ENCODE measurements around the gene CALN1.
A peak's percentile ranks its signal among the peaks of the same experiment; 100 is the strongest.

Gene CALN1

DNA sequence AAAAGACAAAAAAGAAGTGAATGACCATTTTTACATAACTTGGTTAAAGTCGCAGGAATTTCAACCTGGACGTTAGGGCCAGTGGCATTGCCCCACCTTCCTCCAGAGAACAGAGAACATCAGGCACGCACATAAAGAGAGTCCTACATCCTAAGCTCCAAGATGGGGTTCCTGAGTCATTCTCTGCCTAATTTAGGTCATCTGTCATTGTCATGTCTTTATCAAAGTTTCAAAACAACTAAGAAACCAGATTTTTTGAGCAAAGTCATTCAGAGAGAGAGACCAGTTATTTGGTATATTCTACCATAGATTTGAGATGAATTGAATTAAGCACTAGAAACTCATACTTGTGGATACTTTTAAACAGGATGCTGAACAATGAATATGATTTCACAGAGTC lies 241.7 kb downstream of the CALN1 start:
- no peak for DNase-seq

DNA sequence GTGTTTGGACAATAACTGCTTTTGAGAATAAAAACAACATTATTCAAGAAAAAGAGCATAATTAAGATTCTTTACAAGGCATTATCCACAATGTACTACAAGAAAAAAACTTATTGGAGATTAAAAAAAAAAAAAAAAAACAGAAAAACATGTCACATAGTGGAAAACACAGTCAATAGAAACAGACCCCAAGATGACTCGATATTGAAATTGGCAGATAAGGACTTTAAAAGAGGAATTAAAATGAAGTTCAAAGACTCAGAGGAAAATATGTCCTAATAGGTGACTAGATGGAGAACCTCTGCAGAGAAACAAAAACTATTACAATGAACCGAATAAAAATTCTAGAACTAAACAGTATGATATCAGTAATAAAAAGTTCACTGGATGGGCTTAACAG lies 248.9 kb downstream of the CALN1 start:
- DNase-seq = no peak

DNA sequence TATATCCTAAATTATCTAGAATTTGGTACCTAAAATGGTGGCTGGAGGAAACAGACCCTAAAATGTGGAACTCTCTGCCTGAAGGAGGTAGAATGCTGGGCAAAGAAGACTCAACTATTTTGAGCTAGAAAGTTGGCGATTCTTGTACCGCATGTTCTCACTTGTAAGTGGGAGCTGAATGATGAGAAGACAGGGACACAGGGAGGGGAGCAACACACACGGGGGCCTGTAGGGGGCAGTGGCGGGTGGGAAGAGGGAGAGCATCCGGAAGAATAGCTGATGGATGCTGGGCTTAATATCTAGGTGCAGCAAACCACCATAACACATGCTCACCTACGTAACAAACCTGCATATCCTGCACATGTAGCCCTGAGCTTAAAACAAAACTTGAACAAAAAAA lies 250.6 kb downstream of the CALN1 start:
- peak; percentile 11 for DNase-seq

DNA sequence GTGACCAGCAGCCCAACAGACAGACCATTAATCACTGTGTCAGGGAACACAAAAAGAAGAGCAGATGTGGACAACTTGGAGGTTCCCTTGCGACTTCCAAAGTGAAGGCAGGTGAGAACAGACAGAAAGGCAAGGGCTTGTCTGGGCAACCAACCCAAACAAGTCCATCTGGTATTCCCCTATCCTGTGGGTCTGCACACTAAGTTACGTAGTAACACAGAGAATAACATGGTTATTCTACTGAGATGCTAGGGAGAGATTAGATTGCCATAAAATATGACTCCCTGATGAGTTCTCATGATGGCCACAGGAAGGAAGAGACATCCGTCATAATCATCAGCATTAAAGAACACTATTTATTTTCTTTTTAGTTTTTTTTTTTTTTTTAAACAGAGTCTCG lies 252.2 kb downstream of the CALN1 start:
- peak; percentile 95 for DNase-seq

DNA sequence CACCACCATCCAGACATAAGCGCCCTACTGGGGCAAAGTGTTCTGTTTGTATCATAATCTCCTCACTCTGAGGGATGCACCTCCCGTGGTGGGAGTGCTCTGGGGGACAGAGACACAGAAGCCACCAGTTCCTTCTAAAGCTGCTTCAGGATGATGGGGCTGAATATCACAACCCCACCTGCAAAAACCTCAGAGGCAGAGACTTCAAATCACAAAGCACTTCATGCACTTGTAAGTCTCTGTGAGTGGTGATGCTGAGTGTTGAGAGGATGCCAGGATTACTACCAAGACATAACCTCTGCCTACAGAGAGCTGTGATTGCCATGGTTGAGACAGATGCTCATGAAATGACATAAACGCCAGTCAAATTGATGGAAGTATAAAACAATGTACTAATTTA lies 255.5 kb downstream of the CALN1 start:
- no peak for DNase-seq

DNA sequence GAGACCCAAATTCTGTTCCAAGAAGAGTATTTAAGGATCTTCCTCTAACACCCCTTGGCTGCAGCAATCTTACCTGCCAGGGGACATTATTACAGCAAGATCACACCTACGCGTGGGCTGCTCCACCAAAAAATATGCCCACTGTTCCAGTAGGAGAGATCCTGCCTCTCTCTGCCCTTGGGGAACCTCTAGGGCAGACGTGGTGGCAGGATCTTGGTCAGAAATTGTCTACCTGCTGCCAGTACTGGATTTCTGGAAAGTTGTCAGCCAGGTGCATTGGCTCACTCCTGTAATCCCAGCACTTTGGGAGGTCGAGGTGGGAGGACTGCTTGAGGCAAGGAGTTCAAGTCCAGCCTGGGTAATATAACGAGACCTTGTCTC lies 259.0 kb downstream of the CALN1 start:
- no peak for DNase-seq

DNA sequence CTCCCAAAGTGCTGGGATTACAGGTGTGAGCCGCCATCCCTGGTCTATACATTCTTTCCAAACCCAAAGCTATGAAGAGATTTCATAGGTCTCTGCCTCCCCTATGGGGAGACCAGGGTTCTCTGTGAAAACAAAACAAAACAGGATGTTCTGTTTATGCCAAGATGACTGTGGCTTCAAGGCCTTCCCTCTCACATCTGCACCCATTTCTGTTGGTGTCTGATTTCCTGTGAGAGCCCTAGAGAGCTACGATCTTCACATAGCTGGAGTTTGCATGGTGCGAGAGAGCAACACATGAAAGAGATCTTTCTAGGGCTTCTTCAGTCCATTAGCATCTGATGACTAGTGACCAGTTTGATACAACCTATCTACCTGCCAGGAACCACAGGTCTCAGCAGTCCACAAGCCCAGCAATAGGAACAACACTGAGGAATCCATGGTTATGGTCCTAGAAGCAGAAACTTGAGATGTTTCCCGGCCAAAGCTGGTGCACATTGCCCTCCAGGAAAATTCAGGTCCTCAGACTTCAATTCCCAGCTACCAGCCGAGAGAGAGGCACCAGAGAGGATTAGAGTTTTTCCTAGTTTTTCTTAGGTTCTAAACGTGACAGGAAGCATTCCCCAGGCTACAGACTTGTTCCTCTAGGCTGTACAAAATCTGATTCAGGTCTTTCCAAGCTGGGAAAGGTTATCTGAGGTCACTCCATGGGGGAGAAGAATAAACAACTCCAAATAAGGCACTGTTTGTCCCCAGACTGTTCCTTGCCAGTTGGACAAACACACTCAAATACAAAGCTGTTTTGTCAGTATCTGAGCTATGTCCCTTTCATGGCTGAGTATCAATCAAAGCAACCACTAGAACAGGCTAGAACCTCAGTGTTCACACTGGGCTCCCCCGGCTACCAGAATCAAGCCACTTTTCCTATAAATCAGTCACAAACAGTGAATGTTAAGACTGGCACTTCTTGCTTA lies 259.7 kb downstream of the CALN1 start:
- DNase-seq = peak; percentile 10

DNA sequence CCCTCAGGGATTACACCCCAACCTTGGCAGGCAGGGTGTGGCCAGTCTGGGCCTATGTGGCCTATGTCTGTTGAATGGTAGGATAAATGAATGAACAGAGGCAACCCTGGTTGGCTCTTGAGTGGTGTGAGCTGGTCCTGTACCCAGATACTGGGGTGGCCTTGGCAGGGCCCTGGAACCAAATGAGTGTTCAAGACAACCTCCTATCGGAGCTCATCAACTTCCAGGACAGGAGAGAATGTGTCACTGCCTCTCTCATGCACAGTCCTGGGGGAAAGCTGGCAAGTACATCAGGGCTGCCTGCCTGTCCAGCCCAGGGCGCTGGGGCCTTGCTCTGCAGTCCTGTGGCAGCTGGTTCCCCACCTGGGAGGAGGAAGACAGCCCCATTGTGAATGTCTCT lies 271.6 kb downstream of the CALN1 start:
- no peak for DNase-seq

DNA sequence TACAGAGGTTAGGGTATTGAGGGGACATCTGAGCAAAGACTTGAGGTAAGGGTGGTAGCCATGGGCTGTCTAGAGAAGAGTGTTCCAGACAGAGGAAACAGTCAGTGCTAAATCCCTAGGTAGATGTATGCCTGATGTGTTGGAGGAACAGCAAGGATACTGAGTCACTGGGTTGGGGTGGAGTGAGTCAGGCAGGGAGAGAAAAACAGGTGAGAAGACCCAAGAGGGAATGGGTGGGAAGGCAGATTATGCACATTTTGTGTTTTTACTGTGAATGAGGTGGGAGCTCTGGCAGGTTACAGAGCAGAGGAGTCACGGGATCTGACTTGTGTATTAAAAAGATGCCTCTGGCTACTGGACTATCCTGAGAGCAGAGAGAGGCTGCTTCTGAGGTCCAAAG lies 285.0 kb downstream of the CALN1 start:
- DNase-seq = no peak

DNA sequence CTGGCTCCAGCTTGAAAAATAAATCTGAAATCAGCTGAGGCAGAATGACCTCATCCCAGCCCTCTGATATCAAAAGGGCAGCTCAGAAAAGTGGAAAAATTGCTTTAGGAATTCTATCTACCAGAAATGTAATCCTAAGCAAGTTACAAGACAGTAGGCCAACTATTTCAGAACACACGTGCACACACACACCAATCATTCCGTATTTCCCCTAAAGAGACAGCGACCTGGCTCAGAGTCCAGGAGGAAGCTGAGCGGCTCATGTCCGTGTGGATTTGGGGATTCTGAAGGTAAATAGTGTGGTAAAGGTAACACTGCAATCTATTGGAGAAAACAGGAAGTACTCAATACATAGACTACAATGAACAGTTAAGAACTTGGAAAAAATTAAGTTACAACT lies 288.2 kb downstream of the CALN1 start:
- no peak for DNase-seq

DNA sequence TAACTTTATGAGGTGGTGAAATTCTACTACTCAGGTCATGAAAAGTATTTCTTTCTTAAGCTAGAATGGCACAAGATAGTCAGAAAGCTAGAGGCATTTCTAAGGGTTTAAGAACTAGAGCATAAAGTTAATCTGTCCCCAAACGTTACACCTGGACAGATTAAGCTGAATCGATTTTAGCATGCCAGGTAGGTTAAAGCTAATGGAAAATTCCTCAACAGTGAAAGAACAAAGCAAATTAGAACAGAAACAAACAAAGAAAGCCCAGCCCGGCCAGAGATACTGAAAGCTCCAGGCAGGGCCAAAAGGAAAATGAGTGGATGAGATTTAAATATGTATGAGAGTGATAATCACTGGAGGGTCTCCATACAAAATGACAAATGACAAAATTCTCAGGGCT lies 293.8 kb downstream of the CALN1 start:
- DNase-seq = no peak

DNA sequence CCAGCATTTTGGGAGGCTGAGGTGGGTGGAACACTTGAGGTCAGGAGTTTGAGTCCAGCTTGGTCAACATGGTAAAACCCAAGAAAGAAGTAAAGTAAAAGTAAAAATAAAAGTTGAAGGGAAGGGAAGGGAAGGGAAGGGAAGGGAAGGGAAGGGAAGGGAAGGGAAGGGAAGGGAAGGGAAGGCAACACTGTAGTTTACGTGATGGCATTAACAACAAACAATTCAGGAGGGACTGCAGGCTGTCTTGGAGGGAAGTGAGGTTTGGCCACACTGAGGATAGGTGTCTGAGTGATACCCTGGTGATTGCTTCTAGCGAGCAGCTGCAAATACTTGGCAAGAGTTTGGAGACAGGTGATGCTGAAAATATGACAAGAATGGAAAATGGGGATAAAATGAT lies 298.0 kb downstream of the CALN1 start:
- DNase-seq = no peak

DNA sequence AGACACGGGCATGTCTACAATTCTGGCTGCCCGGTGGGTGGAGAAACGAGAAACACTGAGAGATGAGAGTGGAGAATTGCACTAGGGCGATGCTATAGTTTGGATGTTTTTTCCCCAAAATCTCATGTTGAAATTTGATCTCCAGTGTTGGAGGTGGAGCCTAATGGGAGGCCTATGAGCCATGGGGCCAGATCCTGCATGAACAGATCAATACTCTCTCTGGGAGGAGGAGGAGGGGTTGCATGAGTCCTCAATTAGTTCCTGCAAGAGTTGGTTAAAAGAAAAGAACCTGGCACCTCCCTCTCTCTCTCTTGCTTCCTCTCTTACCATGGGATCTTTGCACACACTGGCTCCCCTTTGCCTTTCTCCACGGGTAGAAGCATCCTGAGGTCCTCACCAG lies 299.1 kb downstream of the CALN1 start:
- DNase-seq = no peak

DNA sequence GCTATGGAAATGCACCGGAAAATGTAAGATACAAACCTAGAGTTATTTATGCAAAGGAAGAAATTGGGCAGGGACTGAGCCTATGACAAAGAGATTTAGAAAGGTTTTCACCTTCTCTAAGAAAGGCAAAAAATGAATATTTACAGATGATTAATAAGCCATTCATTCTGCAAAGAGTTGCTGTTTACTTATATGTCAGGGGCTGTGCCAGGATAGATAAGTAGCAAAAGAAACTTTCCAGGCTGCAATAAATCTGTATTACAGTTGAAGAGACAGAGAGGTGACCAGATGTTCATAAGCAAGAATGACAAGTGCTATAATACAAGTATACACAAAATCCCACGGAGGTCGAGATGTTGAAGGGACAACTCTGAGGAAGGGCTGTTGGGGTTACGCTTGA lies 299.6 kb downstream of the CALN1 start:
- DNase-seq = no peak

DNA sequence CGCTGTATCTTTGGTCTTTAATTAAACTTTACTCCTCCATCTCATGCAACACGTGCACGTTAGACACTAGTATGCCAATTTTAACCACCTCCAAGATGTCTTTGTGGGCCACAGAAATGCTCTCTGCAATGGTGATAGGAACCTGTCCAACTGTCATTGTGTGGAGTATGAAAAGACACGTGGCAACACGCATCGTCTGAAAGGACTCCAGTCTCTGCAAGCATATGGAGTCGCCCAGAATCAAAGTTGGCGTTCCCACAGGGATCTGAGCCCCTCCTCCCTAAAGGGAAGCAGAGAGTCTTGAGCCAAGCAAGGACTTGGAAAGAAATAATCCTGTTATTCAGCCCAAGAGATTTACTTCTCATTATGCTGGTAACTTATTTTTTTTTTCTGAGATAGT lies 301.1 kb downstream of the CALN1 start:
- no peak for DNase-seq

DNA sequence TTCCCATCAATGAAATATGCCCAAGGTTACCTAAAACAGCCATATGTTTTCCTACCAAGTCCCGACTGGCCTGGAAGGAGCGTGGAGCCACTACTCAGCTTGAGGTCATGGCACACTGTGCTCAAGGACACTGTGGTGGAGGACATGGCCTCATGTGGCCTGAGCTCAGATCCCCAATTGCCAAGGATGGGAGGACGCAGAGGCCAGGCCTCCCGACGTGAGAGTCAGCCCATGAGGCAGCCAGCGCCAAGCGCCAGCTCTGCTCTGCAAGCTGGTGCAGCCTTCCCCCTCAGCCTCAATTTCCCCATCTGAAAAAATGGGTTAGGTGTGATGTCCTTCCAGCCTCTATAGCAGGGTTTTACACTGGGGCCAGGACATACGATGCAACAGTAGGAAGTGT lies 302.6 kb downstream of the CALN1 start:
- no peak for DNase-seq

DNA sequence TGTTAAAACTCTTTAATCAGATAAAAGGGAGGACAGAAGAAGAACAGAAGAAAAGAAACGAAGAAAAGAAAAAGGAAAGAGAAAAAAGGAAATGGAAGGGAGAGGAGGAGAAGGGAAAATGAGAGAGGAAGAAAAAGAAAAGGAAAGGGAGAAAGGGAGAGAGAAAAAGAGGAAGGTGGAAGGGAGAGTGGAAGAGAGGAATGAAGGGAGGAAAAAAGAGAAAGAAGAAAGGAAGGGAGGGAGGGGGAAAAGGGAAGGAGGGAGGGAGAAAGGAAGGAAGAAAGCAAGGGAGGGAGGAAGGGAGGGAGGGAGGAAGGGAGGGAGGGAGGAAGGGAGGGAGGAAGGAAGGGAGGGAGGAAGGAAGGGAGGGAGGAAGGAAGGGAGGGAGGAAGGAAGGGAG lies 305.7 kb downstream of the CALN1 start:
- no peak for DNase-seq

DNA sequence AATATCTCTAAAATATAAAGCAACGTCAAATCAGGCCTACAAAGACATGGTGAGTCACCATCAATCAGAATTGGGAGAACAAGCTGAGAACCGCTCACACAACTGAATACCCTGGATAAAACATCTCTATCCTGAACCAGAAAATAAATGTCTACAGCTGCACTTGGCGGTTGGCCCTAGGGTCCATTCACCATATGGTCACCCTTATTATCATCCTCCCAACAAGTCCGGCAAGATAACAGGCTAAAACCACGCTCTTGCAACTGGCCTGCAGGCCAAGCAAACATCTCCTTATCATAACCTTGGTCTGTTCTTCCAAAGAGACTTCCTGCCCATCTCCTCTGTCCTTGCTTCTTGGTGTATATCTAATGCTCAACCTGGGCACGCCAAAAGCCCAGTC lies 310.7 kb downstream of the CALN1 start:
- DNase-seq = peak; percentile 25

DNA sequence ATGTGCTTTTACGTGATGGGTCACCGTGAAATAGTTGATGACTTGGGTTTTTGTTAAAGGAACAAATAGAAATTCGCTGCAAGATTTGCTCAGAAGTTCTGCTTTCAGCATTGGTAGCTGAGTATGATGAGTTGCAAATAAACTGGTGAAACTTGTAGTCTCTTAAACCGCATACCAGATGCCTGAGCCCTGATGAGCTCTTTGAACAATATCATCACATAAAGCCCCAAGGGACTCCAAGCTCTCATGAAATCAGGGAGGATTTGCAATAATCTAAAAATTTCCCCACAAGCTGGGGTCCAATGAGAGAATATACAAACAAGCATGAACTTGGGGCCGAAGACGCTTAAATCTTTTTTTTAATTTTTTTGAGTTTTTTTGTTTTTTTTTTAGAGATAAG lies 312.4 kb downstream of the CALN1 start:
- peak; percentile 14 for DNase-seq

DNA sequence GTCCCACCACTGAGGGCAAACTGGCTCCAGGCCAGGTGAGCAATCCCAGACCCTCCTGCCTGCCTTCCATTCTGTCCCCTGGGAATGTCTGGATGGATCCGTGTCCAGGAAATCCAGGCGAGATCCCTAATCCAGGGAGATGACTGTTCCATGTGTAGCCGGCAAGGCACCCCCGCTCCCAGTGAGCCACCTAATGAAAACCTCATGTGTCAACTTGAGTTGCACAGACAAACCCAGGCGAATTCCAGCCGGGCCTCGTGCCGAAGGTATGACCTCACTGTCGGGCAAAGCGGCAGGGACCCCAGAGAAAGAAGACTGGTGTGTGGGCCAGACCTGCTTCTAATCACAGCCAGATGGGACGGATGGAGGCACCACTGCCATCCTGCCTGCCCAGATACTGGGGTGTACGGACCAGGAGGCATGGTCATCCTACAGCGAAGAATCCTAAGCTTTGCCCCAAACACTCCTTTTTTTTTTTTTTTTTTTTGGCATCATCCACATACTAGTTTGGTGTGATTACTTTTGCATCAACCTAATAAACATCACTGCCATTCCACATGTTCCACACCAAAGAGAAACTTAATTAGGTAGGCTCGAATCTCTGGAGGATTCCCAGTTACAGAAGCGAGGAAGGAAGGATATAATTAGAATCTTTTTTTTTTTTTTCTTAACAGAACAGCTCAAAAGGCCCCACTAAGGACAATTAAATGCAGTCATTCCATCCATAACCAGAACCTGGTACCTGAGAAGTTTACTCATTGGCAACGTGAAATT lies 313.1 kb downstream of the CALN1 start:
- DNase-seq = peak; percentile 78

DNA sequence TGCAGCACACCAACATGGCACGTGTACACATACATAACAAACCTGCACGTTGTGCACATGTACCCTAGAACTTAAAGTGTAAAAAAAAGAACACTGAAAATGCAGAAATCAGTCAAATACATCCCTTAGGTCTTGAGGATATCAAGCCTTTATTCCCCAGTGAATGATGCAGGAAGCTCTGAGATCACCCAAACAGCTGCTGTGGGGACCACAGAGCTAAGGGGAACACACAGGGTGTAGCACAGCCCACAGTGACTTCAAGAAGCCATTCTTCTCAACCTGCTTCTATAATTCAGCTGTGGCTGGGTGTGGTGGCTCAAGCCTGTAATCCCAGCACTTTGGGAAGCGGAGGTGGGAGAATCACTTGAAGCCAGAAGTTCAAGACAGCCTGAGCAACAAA lies 314.9 kb downstream of the CALN1 start:
- DNase-seq = no peak

DNA sequence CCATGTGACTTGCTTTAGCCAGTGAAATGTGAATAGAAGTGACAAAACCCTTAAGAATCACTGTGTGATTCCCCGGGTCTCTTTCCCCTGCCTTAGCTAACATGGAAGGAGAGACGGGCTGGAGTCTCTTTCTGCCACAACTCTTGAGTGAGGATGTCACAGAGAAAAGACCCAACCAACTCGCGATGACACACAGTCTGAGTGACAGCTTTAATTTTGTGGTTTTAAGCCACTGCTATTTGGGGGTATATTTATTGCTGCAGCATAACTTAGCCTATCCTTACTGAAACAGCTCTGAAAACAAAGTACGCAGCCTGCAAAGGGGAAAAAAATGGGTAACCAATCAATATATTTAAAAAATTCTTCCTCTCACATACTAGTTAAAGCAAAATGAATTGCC lies 319.4 kb downstream of the CALN1 start:
- no peak for DNase-seq

DNA sequence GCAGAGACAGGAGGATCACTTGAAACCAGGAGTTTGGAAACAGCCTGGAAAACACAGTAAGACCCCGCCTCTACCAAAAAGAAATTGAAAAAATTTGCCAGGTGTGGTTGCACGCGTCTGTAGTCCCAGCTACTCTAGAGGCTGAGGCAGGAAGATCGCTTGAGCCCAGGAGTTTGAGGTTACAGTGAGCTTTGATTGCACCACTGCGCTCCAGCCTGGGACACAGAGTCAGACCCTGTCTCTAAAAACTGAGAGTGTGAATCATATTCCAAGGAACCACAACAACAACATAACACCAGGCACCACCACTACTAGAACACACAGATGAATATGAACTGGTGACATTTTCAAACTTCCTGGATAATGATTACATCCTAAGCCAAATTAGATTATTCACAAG lies 324.2 kb downstream of the CALN1 start:
- no peak for DNase-seq

DNA sequence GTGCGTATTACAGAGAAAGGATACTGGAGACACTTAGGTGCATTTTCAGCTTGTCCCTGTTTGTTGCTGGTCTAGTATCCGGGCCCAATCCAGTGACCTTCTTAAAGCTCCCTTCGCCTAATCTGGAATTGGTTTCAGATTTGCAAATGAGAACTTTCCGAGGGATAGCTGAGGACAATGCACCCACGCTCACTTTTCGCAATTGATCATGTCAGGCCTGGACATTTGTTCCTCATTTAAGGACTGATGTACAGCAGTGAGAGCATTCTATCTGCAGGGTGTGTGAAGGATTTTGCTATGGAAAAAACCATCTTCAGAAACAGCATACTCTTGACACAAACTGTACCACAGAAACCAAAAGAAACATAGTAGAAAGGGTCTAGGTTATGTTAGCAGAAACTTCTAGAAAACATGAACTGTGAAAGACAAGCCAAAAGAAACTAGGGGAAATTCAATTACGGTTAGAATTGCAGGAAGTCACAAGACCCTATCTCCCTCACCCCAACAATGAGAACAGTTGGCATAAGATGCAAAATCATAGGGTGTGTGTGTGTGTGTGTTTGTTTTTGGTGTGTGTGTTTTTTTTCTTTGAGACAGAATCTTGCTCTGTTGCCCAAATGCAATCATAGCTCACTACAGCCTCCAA lies 331.1 kb downstream of the CALN1 start:
- no peak for DNase-seq

Data from NCI-H69 (cell line).